GM18519 (cell line): ENCODE results near the gene MDM4.

Experiments
- ATAC-seq: cut with Tn5 transposase; IDR thresholded peaks from one replicate; pipeline ENCODE4 v1.9.1; 2021; ENCODE audit warnings: mild to moderate bottlenecking, moderate library complexity; ENCODE audit not compliant: unreplicated experiment, low FRiP score

Gene MDM4

GRCh38 chr1:204575221-204576190 is 59.3 kb downstream of the MDM4 start:
- no peak for ATAC-seq

- no peak for ATAC-seq
These were observed 60.2 kb downstream of the MDM4 start for GRCh38 chr1:204576422-204576821.

- no peak for ATAC-seq
These were observed 61.7 kb downstream of the MDM4 start for GRCh38 chr1:204577794-204578478.

GRCh38 chr1:204578867-204579664 is 62.9 kb downstream of the MDM4 start:
- ATAC-seq, result peak; percentile 41

- ATAC-seq, result no peak
These were observed 63.5 kb downstream of the MDM4 start for GRCh38 chr1:204579681-204580080.

GRCh38 chr1:204580862-204581261 is 64.7 kb downstream of the MDM4 start:
- ATAC-seq, result no peak

GRCh38 chr1:204581759-204582158 is 65.6 kb downstream of the MDM4 start:
- no peak for ATAC-seq

- no peak for ATAC-seq
These were observed 67.9 kb downstream of the MDM4 start for GRCh38 chr1:204583909-204584632.

GRCh38 chr1:204584699-204585372 is 68.6 kb downstream of the MDM4 start:
- no peak for ATAC-seq

GRCh38 chr1:204587621-204588020 is 71.4 kb downstream of the MDM4 start:
- no peak for ATAC-seq

GRCh38 chr1:204588826-204589225 is 72.6 kb downstream of the MDM4 start:
- no peak for ATAC-seq

- ATAC-seq, result no peak
These were observed 73.3 kb downstream of the MDM4 start for GRCh38 chr1:204589409-204590038.

GRCh38 chr1:204591473-204592090 is 75.4 kb downstream of the MDM4 start:
- no peak for ATAC-seq

GRCh38 chr1:204592246-204592948 is 76.2 kb downstream of the MDM4 start:
- no peak for ATAC-seq

GRCh38 chr1:204598319-204598969 is 82.2 kb downstream of the MDM4 start:
- ATAC-seq, result no peak

GRCh38 chr1:204599098-204599497 is 82.9 kb downstream of the MDM4 start:
- ATAC-seq, result no peak

GRCh38 chr1:204599596-204599995 is 83.4 kb downstream of the MDM4 start:
- no peak for ATAC-seq

- ATAC-seq, result no peak
These were observed 84.0 kb downstream of the MDM4 start for GRCh38 chr1:204600203-204600602.
